ENCODE data around the gene RASAL3. TPM values are rescaled to one million over a fixed set of nuclear protein-coding genes. Genes with fewer than 3 reads are reported as not detected.

RASAL3 gene
- total and polyA plus RNA-seq, 2 donors = 30.8 to 68.1 TPM

DNA sequence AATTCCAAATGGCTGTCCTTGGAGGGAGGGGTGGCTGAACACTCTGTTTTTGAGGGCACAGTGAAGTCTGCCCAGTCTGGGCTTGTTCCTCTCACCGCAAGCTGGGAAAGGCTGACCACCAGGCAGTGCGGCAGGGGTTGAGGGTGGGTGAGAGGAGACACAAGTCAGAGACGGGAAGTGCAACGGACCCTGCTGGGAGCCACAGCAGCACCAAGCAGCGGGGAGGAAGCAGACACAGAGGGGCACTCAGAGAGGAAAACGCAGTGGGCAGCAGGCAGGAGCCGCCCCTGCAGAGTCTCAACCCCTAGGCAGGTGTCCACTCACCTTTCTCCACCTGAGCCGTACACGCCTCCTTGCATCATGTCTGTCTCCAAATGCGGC, 61.2 kb downstream of the RASAL3 start:
- Histone ChIP-seq H3K4me1 (ENCODE audit: control insufficient read depth in 2 of 2, insufficient read depth in 2 of 2, low read length in 2 of 2) (no peaks in the 10 kb centered on the region), H3K9me3 (ENCODE audit: control insufficient read depth in 2 of 2, insufficient read depth in 1 of 2, low read length in 1 of 2) (no peaks in the 10 kb centered on the region), H3K27ac (ENCODE audit: low read depth in 1 of 2, low read length in 1 of 2) (no peak overlapping the region), H3K27me3 (ENCODE audit: control insufficient read depth in 2 of 2, insufficient read depth in 1 of 2, low read length in 1 of 2) (no peaks in the 10 kb centered on the region), H3K4me3 (ENCODE audit: low read length in 2 of 2) (no peak overlapping the region), H3K36me3 (ENCODE audit: control insufficient read depth in 2 of 2, insufficient read depth in 2 of 2, low read length in 1 of 2) (peaks cover 67 to 83% of the 10 kb centered on the region in 2 donors)
- WGBS = 98% methylated on average over 10 of the region's 10 CpGs
- no peak for DNase-seq (ENCODE audit: low read depth in 6 of 9, low spot score in 9 of 9)

DNA sequence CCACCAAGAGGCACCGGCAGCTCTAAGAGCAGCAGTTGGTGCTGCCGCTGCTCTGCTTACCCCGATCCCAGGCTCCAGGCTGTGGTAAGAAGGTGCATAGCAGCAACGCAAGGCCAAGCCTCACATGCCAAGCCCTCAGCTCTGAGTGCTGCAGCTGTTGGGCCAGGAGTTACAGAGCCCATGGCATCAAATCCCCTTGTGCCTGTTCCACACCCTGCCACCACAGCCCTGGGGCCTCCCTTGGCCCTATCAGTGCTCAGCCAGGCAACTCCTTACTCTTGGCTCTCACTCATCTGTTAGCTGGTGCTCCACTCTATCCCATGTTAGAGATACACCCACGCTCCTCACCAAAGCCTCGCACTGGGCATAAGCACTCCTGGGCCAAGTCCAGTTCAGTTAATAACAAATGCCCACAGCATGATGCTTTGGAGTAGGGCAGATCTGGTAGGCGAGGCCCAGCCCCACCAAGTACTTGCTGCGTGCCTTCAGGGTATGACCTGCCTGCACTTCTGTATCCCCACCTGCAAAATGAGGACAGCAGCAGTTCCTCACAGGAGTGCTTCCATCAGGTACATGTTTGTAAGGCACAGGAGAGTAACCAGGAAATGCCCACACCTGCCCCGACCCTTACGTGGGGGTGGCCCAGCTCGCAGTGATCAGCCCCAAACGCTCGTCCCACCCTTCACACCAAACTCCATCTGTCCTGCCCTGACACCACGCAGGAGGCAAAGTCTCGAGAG, 61.8 kb downstream of the RASAL3 start:
- H3K27me3 ChIP-seq (ENCODE audit: control insufficient read depth in 2 of 2, insufficient read depth in 1 of 2, low read length in 1 of 2) = no peaks in the 10 kb centered on the region
- WGBS = 98% methylated on average over 15 of the region's 15 CpGs
- H3K4me1 ChIP-seq (ENCODE audit: control insufficient read depth in 2 of 2, insufficient read depth in 2 of 2, low read length in 2 of 2) = no peaks in the 10 kb centered on the region
- H3K9me3 ChIP-seq (ENCODE audit: control insufficient read depth in 2 of 2, insufficient read depth in 1 of 2, low read length in 1 of 2) = no peaks in the 10 kb centered on the region
- no peak overlapping the region for H3K27ac ChIP-seq (ENCODE audit: low read depth in 1 of 2, low read length in 1 of 2)
- DNase-seq (ENCODE audit: low read depth in 6 of 9, low spot score in 9 of 9) = no peak
- H3K4me3 ChIP-seq (ENCODE audit: low read length in 2 of 2) = no peak overlapping the region
- H3K36me3 ChIP-seq (ENCODE audit: control insufficient read depth in 2 of 2, insufficient read depth in 2 of 2, low read length in 1 of 2) = peaks cover 73 to 83% of the 10 kb centered on the region in 2 donors

Other genes starting within 250 kb of the RASAL3 start
- gene EPHX3, start 232.1 kb downstream of the RASAL3 start, total RNA-seq = 0.71 TPM
- gene EPHX3, start 232.1 kb downstream of the RASAL3 start, polyA plus RNA-seq = 4.8 TPM
- gene BRD4, start 132.0 kb downstream of the RASAL3 start, total RNA-seq = 7.6 TPM
- 26.0 TPM for gene BRD4, start 132.0 kb downstream of the RASAL3 start, polyA plus RNA-seq
- 18.0 TPM for gene AKAP8, start 84.8 kb downstream of the RASAL3 start, total RNA-seq
- 25.4 TPM for gene AKAP8, start 84.8 kb downstream of the RASAL3 start, polyA plus RNA-seq
- 64.1 TPM for gene AKAP8L, start 45.6 kb downstream of the RASAL3 start, total RNA-seq
- gene AKAP8L, start 45.6 kb downstream of the RASAL3 start, polyA plus RNA-seq = 128 TPM
- gene WIZ, start 14.6 kb downstream of the RASAL3 start, total RNA-seq = 2.9 TPM
- gene WIZ, start 14.6 kb downstream of the RASAL3 start, polyA plus RNA-seq = 13.3 TPM
- gene PGLYRP2, start 15.0 kb upstream of the RASAL3 start, total RNA-seq = 0.71 TPM
- 0.14 TPM for gene PGLYRP2, start 15.0 kb upstream of the RASAL3 start, polyA plus RNA-seq
- gene CYP4F22, start 44.0 kb upstream of the RASAL3 start, total RNA-seq = 0.09 TPM
- gene CYP4F22, start 44.0 kb upstream of the RASAL3 start, polyA plus RNA-seq = 0.64 TPM
- 0.28 TPM for gene CYP4F8, start 150.7 kb upstream of the RASAL3 start, total RNA-seq
- 18.3 TPM for gene CYP4F8, start 150.7 kb upstream of the RASAL3 start, polyA plus RNA-seq
- 0.24 TPM for gene CYP4F3, start 176.4 kb upstream of the RASAL3 start, total RNA-seq
- gene CYP4F3, start 176.4 kb upstream of the RASAL3 start, polyA plus RNA-seq = 2.1 TPM
- gene CYP4F12, start 208.5 kb upstream of the RASAL3 start, total RNA-seq = 1.4 TPM
- gene CYP4F12, start 208.5 kb upstream of the RASAL3 start, polyA plus RNA-seq = 6.8 TPM

Measured in thymus (tissue), 11 donors.